PC-3 (cell line): Measurements from ENCODE around the gene LCE3C. TPM values are rescaled to one million over a fixed set of nuclear protein-coding genes. Genes with fewer than 3 reads are reported as not detected.

Experiments
- ATAC-seq: fragments of 200-7000 bp; cut with Tn5 transposase; 2 replicates; pipeline ENCODE4 v1.9.1; 2020; ENCODE audit warnings: mild to moderate bottlenecking, moderate library complexity
- BruUV-seq: library from RNA; stranded (reverse); fragments of 400-500 nt; replicated peaks from 2 replicates; lab custom pipeline; 2021; lab: Mats Ljungman, UMichigan
- CTCF ChIA-PET: fragments of 300-600 bp; sonication (Branson Sonifier 250); formaldehyde crosslinking; loops from one replicate; lab custom pipeline; 2022; ENCODE audit warnings: antibody characterized with exemption; lab: Charles Lee
- POLR2A ChIA-PET: fragments of 300-600 bp; sonication (Branson Sonifier 250); formaldehyde crosslinking; loops from one replicate; lab custom pipeline; 2022; ENCODE audit warnings: antibody characterized with exemption; ENCODE audit not compliant: unreplicated experiment; lab: Charles Lee
- DNase-seq: peaks from one replicate; pipeline ENCODE4 v3.0.0-alpha.2; 2015
- H2AFZ ChIP-seq: fragments of 300-600 bp; sonication (generic); 2 replicates; pipeline ENCODE4 v1.6.0; 2016; ENCODE audit warnings: antibody characterized with exemption, low read length
- H3F3A ChIP-seq: fragments of 300-600 bp; sonication (generic); one replicate; pipeline ENCODE4 v1.6.0; 2017; ENCODE audit warnings: antibody characterized with exemption, low read length, control low read depth, mild to moderate bottlenecking; ENCODE audit not compliant: unreplicated experiment
- H3K27ac ChIP-seq: fragments of 300-600 bp; sonication (generic); 2 replicates; pipeline ENCODE4 v1.5.1; 2016; ENCODE audit warnings: mild to moderate bottlenecking, low read length
- H3K27me3 ChIP-seq: fragments of 300-600 bp; sonication (generic); 2 replicates; pipeline ENCODE4 v1.6.1; 2016; ENCODE audit warnings: low read length, mixed read lengths
- H3K36me3 ChIP-seq: fragments of 300-600 bp; sonication (generic); 2 replicates; pipeline ENCODE4 v1.6.1; 2016; ENCODE audit warnings: low read depth, mixed run types, low read length, mixed read lengths
- H3K4me1 ChIP-seq: fragments of 300-600 bp; sonication (generic); 2 replicates; pipeline ENCODE4 v1.5.1; 2016; ENCODE audit warnings: low read length; ENCODE audit not compliant: insufficient read depth
- H3K4me2 ChIP-seq: fragments of 300-600 bp; sonication (generic); 2 replicates; pipeline ENCODE4 v1.6.0; 2016; ENCODE audit warnings: low read length
- H3K4me3 ChIP-seq: fragments of 300-600 bp; sonication (generic); 2 replicates; pipeline ENCODE4 v1.5.1; 2016; ENCODE audit warnings: mild to moderate bottlenecking, low read length, mixed read lengths
- H3K79me2 ChIP-seq: fragments of 300-600 bp; sonication (generic); 2 replicates; pipeline ENCODE4 v1.6.1; 2017; ENCODE audit warnings: low read length, mixed read lengths
- H3K9ac ChIP-seq: fragments of 300-600 bp; sonication (generic); 2 replicates; pipeline ENCODE4 v1.6.0; 2016; ENCODE audit warnings: mild to moderate bottlenecking, low read length
- H3K9me2 ChIP-seq: fragments of 300-600 bp; sonication (generic); replicated peaks from 2 replicates; pipeline ENCODE4 v1.6.1; 2016; ENCODE audit warnings: mixed run types, low read length, mixed read lengths
- H3K9me3 ChIP-seq: fragments of 300-600 bp; sonication (generic); 2 replicates; pipeline ENCODE4 v1.6.1; 2016; ENCODE audit warnings: low read length, mixed read lengths
- H4K20me1 ChIP-seq: fragments of 300-600 bp; sonication (generic); 2 replicates; pipeline ENCODE4 v1.6.1; 2016; ENCODE audit warnings: low read length, mixed read lengths
- CTCF ChIP-seq: fragments of 300-600 bp; sonication (generic); conservative IDR thresholded peaks from 2 replicates; pipeline ENCODE4 v1.5.1; 2017; ENCODE audit warnings: antibody characterized with exemption, low read depth, mild to moderate bottlenecking, low read length
- EZH2 ChIP-seq: fragments of 300-600 bp; sonication (generic); IDR thresholded peaks from one replicate; pipeline ENCODE4 v1.6.1; 2017; ENCODE audit warnings: antibody characterized with exemption, mild to moderate bottlenecking, low read length; ENCODE audit not compliant: unreplicated experiment
- EZH2phosphoT487 ChIP-seq: fragments of 300-600 bp; sonication (generic); IDR thresholded peaks from 2 replicates; pipeline ENCODE4 v1.6.1; 2018; ENCODE audit warnings: mild to moderate bottlenecking, antibody characterized with exemption, low read length, borderline replicate concordance
- intact Hi-C: fragments of 100-400 bp; cut with micrococcal nuclease; formaldehyde crosslinking; loops from 2 replicates; pipeline ENCODE4 v1.9.0; 2023
- total RNA-seq: library from RNA; depleted of rRNA; stranded (reverse); fragments of >200 nt; gene quantifications from 2 replicates; pipeline ENCODE4 v1.2.3, GENCODE V29; 2014

LCE3C gene
- total RNA-seq, 1 experiment from 2014 or later, result not detected

GRCh38 chr1:152622803-152623202 lies 22.8 kb downstream of the LCE3C start, which contains the start of gene LCE3A:
LCE3A (minus strand) TSS chr1:152623103; CDS start chr1:152623103, 0 bp downstream.
- ATAC-seq (no peak), DNase-seq (peak; percentile 1)
- intact Hi-C loops, result no loop called here
- no peaks in the 10 kb centered on the region for H3K36me3 ChIP-seq
- no peaks in the 10 kb centered on the region; the same call in 1 of the 2 replicates for H3K27me3 ChIP-seq
- no peaks in the 10 kb centered on the region for H3K9me2 ChIP-seq
- TF ChIP-seq EZH2 (no peak), EZH2phosphoT487 (no peak), CTCF (no peak)
- no peak within 1 kb of the TSS for H3K4me3 ChIP-seq
- CTCF ChIA-PET, result no interaction called here
- no peaks in the 10 kb centered on the region for H3K79me2 ChIP-seq
- H3K27ac ChIP-seq, result no peak within 1 kb of the TSS
- H3F3A ChIP-seq, result no peaks in the 10 kb centered on the region
- no peak within 1 kb of the TSS for H3K9ac ChIP-seq
- BruUV-seq, result no TSS peak
- no peaks in the 10 kb centered on the region for H4K20me1 ChIP-seq
- H3K9me3 ChIP-seq, result peaks cover 7% of the 10 kb centered on the region
- POLR2A ChIA-PET, result no interaction called here
- H3K4me2 ChIP-seq, result no peak within 1 kb of the TSS
- no peak within 1 kb of the TSS for H2AFZ ChIP-seq
- no peaks in the 10 kb centered on the region for H3K4me1 ChIP-seq

- no peaks in the 10 kb centered on the region for H3K79me2 ChIP-seq
- DNase-seq, result peak; percentile 1
- H3K9ac ChIP-seq, result no peak overlapping the region
- ATAC-seq, result no peak
- TF ChIP-seq CTCF (peak; percentile 40), EZH2phosphoT487 (no peak), EZH2 (no peak)
- H3K4me1 ChIP-seq, result no peaks in the 10 kb centered on the region
- H3F3A ChIP-seq, result no peaks in the 10 kb centered on the region
- no peak overlapping the region for H3K4me2 ChIP-seq
- no peaks in the 10 kb centered on the region for H4K20me1 ChIP-seq
- no TSS peak for BruUV-seq
- no peak overlapping the region for H3K4me3 ChIP-seq
- H3K9me2 ChIP-seq, result no peaks in the 10 kb centered on the region
- intact Hi-C loops, result no loop called here
- no peaks in the 10 kb centered on the region; the same call in 1 of the 2 replicates for H3K27me3 ChIP-seq
- H2AFZ ChIP-seq, result no peak overlapping the region
- H3K27ac ChIP-seq, result no peak overlapping the region
- ChIA-PET POLR2A (no interaction called here), CTCF (no interaction called here)
- peaks cover 7% of the 10 kb centered on the region for H3K9me3 ChIP-seq
- no peaks in the 10 kb centered on the region for H3K36me3 ChIP-seq
Measured at GRCh38 chr1:152623203-152623844, 23.3 kb downstream of the LCE3C start.

- Histone ChIP-seq H3F3A (no peaks in the 10 kb centered on the region), H3K79me2 (no peaks in the 10 kb centered on the region), H3K27ac (no peak overlapping the region), H2AFZ (no peak overlapping the region), H3K4me2 (no peak overlapping the region), H3K36me3 (no peaks in the 10 kb centered on the region), H3K9ac (no peak overlapping the region), H3K4me1 (no peaks in the 10 kb centered on the region), H3K9me2 (no peaks in the 10 kb centered on the region), H4K20me1 (no peaks in the 10 kb centered on the region), H3K9me3 (no peaks in the 10 kb centered on the region), H3K27me3 (no peaks in the 10 kb centered on the region; the same call in 1 of the 2 replicates), H3K4me3 (no peak overlapping the region)
- ChIA-PET CTCF (no interaction called here), POLR2A (no interaction called here)
- ATAC-seq (no peak), DNase-seq (peak; percentile 1)
- intact Hi-C loops, result no loop called here
- no peak for TF ChIP-seq EZH2
- no peak for TF ChIP-seq EZH2phosphoT487
- TF ChIP-seq CTCF, result no peak
- no TSS peak for BruUV-seq
Measured at GRCh38 chr1:152626744-152627143, 26.7 kb downstream of the LCE3C start.
